Fibroblast of peridontal ligament (primary cell): ENCODE measurements around the gene PYGB.
"Not testable (repeated sequence)": the region's sequence is repeated elsewhere in the genome, so short reads cannot be mapped to it uniquely, and the experiment has no call there.

Experiments used
- DNase-seq: peaks from one replicate; pipeline ENCODE4 v3.0.0-alpha.2; 2010; ENCODE audit errors: extremely low read depth

Gene PYGB

DNA sequence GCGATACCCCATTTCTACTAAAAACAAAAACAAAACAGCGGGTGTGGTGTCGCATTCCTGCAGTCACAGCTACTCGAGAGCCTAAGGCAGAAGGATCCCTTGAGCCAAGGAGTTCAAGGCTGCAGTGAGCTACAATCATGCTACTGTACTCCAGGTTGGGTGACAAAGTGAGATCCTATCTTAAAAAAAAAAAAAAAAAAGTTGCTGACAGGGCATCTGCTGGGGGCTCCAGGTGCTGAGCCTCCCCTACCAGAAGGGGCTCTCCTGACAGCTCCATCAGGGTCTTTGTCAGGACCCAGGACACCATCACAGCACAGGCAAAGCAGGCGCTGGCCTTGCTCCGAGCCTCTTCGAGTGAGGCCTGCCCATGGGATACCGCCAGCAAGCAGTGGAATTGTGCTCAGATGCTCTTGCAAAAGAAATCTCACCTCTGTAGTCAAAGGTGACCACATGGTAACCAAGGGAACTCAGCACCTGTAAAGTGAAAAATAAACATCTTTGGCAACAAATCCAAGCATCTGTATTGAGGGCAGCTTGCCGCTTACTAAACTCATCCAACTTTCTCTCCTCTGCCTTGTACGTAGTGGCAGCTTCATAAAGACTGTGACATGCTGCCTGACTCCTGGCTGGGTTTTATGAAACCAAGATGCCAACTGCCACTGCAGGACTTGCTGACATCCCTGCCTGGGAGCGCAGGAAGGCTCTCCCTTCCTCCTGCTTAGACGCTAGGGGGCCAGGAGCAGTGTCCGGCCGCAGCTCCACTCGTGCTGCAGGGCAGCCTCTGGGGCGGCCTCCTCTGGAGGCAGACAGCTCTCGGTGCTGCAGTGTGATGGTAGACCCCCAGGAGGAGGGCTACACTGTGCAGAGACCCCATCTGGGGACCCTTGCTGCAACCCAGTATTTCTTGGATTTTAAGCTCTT lies 66.9 kb downstream of the PYGB start:
- no peak for DNase-seq

- peak; percentile 31 for DNase-seq
Observed at GRCh38 chr20:25315418-25316210, 67.7 kb downstream of the PYGB start.

DNA sequence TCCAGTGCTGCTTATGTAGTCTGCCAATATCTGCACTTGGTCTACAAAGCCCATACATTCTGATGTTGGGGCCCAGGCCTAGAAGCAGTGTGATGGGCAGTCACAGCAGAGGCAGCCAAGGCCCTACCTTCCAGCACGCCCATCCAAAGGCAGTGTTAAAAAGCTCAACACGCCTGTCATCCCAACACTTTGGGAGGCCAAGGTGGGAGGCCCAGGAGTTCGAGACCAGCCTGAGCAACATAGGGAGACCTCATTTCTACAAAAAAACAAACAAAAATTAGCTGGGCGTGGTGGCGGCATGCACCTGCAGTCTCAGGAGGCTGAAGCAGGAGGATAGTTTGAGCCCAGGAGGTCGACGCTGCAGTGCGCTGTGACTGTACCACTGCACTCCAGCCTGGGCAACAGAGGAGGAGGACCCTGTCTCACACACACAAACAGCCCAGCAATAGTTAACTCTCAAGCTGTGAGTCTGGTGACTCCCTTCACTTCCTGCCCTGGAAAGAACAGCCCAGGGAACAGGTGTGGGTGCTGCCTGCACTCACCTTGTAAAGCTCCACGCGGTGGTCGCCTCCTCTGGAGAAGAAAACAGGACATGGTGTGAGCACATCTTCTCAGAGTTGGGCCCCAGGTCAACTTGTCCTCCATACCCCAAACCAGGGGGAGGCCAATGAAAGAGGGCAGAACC lies 68.8 kb downstream of the PYGB start:
- no peak for DNase-seq

GRCh38 chr20:25317351-25318075 lies 69.6 kb downstream of the PYGB start:
- DNase-seq: no peak

DNA sequence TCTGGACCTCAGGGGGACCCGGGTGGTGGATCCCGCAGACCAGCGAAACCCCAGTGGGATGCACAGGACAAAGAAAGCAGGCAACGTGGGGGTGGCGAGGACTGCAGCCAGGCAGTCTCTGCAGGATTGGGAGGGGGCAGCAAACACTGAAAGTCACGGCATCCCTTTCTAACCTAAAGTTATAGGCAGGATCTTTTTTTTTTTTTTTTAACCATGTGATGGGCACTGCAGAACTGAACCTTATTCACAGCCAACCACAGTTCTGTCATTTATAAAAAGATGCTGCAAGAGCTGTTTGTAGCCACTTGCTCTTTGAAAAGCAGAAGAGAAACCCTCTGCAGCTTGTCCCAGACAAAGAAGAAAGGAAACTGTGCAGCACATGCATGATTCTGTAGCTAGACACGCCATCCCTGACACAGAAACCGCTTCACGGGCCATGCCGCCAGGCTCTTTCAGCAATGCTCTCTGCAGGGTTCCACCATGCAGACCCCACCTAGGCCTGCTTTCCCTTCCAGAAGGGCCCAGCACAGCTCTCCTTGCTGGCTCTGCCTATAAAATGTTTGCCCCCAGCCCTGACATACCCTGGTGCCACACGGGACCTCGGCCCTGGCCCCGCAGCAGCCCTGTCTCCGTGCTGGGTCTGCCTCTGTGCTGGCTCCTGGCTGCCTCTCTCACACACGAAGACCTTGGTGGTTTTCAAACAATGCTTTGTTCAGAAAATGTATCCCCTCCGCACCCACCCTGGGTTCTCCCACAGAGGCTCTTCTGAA lies 70.8 kb downstream of the PYGB start:
- no peak for DNase-seq

GRCh38 chr20:25319241-25320034 lies 71.6 kb downstream of the PYGB start:
- no peak for DNase-seq

GRCh38 chr20:25320035-25320800 lies 72.3 kb downstream of the PYGB start:
- DNase-seq: peak; percentile 30

GRCh38 chr20:25321262-25321831 lies 73.5 kb downstream of the PYGB start:
- DNase-seq: no peak

DNA sequence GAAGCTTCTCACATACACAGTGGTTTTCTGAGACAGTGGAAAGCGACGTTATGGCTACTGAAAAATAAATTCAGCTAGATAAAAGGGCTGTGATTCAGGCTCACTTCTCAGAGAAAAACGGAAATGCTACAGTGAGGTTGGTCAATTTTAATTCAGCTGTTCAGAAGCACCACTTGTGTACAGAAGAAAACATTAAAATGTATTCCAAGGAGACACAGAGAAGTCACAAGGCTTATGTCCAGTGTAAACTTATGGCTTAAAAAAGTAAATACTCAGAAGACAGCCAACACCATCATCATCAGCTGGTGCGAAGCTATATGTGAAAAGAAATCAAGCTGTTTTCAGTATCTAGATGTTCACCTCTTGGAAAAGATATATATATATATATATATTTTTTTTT lies 74.1 kb downstream of the PYGB start:
- DNase-seq: no peak

- DNase-seq: no peak
Observed at GRCh38 chr20:25323496-25324246, 75.8 kb downstream of the PYGB start.

- no peak for DNase-seq
Observed at GRCh38 chr20:25324412-25324811, 76.5 kb downstream of the PYGB start.

GRCh38 chr20:25325073-25325472 lies 77.2 kb downstream of the PYGB start:
- DNase-seq: no peak

- DNase-seq: no peak
Observed at GRCh38 chr20:25325997-25326396, 78.1 kb downstream of the PYGB start.

DNA sequence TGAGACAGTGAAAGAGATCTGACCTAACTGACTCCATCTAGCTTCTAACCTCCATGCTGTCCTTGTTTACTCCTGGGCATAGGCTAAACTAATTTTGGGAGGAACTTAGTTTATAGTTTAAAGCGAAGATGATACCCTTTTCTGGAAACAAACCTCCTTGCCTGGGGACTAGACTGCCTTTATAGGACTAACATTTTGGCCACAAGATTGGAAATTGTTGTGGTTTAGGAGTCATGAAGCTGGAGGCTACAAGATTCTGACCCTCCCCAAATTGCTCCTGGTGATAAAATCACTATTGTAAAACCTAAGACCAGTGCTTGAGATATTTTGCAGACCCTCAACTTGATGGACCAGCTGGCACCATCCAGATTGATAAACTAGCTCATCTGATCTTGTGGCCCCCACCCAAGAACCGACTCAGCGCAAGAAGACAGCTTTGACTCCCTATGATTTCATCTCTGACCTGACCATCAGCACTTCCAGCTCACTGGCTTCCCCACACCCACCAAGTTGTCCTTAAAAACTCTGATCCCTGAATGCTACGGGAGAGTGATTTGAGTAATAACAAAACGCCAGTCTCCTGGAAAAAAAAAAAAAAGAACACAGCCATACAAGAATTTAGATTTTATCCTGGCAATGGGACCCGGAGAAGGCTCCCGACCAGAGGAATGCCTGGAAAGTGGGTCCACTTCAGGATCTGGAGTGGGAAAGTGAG lies 79.8 kb downstream of the PYGB start:
- DNase-seq: peak; percentile 55

DNA sequence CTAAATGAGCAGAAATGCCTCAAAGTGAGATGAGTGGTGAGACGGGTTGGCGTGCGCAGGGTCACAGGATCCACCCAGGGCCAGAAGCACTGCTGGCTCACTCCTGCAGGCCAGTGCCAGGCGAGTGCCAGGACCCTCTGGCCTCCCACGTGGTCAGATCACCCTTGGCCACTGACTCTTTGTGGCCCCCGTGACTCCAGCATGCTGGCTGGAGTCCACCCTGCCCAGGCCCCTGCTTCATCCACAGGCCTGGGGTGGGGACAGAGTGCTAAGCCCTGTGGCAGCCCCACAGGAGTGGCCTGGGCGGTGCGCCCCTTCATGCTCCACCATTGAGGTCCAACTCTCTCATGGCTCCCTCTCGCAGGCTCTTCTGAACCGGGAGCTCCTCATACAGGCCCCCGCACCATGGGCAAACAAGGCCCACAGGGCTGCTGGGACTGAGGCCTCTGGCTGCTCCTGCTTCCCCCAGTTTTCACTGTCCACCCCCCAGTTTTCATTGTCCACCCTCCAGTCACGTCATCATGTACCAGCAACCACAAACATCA lies 81.1 kb downstream of the PYGB start:
- DNase-seq: no peak

DNA sequence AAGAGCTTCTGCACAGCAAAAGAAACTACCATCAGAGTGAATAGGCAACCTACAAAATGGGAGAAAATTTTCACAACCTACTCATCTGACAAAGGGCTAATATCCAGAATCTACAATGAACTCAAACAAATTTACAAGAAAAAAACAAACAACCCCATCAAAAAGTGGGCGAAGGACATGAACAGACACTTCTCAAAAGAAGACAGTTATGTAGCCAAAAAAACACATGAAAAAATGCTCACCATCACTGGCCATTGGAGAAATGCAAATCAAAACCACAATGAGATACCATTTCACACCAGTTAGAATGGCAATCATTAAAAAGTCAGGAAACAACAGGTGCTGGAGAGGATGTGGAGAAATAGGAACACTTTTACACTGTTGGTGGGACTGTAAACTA lies 87.1 kb downstream of the PYGB start:
- DNase-seq: not testable (repeated sequence)
